ENCODE data around the gene AMH. TPM values are rescaled to one million over a fixed set of nuclear protein-coding genes. Genes with fewer than 3 reads are reported as not detected.

Gene AMH
- total and polyA plus RNA-seq, 11 donors, result 0.10 to 1.1 (median 0.57) TPM; not detected in 4

DNA sequence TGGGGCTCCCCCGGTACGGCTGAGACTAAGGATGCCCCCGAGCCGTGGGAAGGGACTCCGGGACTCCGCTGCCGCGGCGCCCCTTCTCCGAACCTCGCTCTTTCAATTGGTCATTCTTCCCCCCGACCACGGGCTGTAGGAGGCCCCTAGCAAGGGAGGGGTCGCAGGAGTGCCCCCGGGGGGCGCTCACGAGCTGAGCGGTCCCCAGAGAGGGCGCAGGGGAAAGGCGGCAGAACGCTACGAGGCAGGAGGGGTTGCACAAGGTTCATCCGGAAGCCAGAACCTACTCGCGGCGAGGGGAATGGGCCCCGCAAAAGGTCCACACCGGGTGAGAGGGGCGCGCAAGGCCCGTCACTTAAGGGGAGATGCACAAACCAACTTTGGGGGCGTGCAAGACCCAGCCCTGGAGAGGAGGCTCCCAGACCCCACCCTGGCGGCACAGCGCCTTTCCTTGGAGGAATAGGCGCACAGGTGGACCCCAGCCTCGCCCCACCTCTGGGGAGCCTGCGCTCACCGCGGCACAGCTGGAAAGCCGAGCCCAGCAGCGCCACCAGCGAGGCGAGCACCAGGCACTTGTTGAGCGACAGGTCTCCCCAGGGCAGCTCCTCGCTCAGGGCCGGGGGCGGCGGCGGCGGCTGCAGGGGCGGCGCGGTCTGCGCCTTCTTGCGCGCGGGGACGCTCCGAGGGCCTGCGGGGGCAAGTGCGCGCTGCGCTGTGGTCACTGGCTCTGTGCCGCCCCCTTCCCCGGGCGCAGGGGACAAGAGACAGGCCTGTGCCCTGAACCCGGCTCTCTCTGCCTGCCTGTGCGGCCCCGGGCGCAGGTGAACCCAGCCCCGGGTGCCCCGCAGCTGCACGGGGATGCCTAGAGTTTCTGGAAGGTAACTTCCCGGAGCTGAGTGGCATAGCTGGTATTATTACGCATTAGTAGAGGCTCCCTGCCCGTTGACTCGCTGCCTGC, 4.3 kb downstream of the AMH start:
- H3K4me3 ChIP-seq, result peak overlapping the region in 6 of 12 donors; percentile 1 to 45 (median 16)
- DNase-seq, result peak in 1 of 5 donors; percentile 55
- TF ChIP-seq, protein P1, sequence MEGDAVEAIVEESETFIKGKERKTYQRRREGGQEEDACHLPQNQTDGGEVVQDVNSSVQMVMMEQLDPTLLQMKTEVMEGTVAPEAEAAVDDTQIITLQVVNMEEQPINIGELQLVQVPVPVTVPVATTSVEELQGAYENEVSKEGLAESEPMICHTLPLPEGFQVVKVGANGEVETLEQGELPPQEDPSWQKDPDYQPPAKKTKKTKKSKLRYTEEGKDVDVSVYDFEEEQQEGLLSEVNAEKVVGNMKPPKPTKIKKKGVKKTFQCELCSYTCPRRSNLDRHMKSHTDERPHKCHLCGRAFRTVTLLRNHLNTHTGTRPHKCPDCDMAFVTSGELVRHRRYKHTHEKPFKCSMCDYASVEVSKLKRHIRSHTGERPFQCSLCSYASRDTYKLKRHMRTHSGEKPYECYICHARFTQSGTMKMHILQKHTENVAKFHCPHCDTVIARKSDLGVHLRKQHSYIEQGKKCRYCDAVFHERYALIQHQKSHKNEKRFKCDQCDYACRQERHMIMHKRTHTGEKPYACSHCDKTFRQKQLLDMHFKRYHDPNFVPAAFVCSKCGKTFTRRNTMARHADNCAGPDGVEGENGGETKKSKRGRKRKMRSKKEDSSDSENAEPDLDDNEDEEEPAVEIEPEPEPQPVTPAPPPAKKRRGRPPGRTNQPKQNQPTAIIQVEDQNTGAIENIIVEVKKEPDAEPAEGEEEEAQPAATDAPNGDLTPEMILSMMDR (IDR thresholded peaks at IDR 0.05), result peak in 3 of 12 donors; percentile 8 to 17 (median 10)
- TF ChIP-seq POLR2A (IDR thresholded peaks at IDR 0.05), result no peak
- H3K9me3 ChIP-seq, result no peaks in the 10 kb centered on the region
- peaks cover 0 to 5% (median 0%) of the 10 kb centered on the region in 9 donors for H3K36me3 ChIP-seq
- WGBS, 4 donors, result 4 to 6% (median 5%) methylated on average over 47 to 77 of the region's 77 CpGs
- no peak overlapping the region for H3K27ac ChIP-seq
- no peak for ATAC-seq
- intact Hi-C loops (cut with DNase I), result no loop called here
- peaks cover 33 to 57% (median 46%) of the 10 kb centered on the region in 9 donors for H3K27me3 ChIP-seq
- H3K4me1 ChIP-seq, result peaks cover 0 to 44% (median 28%) of the 10 kb centered on the region in 12 donors

DNA sequence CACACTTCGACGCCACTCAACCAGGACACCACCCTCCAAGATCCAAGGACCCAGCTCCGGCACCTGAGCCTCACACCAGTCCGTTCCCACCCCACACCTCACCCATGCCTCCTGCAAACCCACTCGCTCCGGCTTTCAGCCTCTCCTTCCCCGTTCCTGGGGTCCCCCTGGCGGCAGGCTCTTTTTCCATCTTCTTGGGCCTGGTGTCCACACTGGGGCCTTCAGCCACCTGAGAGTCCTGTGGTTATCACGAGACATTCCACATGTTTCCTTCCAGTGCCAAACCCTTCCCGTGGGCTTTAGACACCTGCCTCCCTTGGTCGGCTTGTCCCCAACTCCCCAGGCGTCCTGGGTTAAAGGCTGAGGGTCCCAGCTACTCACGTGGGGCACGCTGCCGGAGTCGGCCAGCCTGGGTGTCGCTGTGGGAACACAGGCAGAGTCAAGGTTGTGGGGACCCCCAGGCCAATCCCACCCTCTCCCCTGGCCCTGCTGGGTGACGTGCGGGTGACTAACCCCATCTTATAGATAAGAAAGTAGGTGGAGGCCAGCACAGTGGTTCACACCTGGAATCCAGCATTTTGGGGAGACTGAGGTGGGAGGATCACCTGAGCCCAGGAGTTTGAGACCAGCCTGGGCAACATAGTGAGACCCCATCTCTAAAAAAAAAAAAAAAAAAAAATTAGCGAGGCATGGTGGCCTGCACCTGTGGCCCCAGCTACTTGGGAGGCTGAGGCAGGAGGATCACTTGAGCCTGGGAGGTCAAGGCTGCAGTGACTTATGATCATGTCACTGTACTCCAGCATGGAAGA, 5.1 kb downstream of the AMH start:
- H3K27ac ChIP-seq, result no peak overlapping the region
- DNase-seq, result peak in 1 of 5 donors; percentile 55
- no peak for ATAC-seq
- H3K27me3 ChIP-seq, result peaks cover 33 to 54% (median 46%) of the 10 kb centered on the region in 9 donors
- H3K36me3 ChIP-seq, result no peaks in the 10 kb centered on the region
- no peaks in the 10 kb centered on the region for H3K9me3 ChIP-seq
- H3K4me1 ChIP-seq, result peaks cover 0 to 44% (median 28%) of the 10 kb centered on the region in 12 donors
- 63 to 70% (median 66%) methylated on average over 20 of the region's 20 CpGs for WGBS, 4 donors
- intact Hi-C loops (cut with DNase I), result no loop called here
- no peak for TF ChIP-seq POLR2A (IDR thresholded peaks at IDR 0.05)
- TF ChIP-seq, protein P1 (IDR thresholded peaks at IDR 0.05), result peak in 3 of 12 donors; percentile 7 to 33 (median 13)
- no peak overlapping the region for H3K4me3 ChIP-seq

DNA sequence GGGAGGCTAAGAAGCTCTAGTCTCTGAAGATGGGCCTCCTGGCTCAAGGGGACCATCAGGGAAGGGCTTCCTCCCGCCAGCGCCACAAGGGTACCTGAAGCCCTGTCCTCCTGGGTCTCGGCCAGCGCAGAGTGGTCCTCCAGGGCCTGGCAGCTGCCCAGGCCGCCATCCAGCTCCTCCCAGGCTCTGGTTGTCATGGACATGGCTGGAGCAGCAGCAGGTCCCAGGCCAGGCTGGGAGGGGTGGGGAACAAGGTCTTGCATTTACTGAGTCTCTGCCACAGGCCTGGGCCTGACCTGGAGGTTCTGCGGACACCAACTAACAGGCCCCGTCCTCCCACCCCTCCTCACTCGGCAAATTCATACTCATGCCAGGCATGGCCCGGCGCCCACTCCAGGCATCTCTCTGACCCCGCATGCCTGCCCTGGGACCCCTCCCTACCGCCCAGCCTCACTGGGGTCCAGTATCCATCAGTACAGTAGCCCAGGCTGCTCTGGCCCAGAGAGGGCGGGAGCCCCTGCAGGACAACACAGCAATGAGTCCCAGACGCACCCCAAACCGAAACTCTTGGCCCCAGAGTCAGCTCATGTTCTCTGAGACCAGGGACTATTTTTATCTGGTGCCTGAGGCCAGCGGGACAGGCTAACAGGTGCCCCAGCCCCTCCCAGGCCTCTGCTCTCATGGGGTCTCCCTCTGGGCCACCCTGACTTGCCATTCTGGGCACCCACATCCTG, 6.2 kb downstream of the AMH start:
- Histone ChIP-seq H3K4me1 (peaks cover 0 to 37% (median 24%) of the 10 kb centered on the region in 12 donors), H3K27me3 (peaks cover 33 to 44% (median 37%) of the 10 kb centered on the region in 9 donors), H3K9me3 (no peaks in the 10 kb centered on the region), H3K36me3 (no peaks in the 10 kb centered on the region), H3K27ac (no peak overlapping the region), H3K4me3 (no peak overlapping the region)
- peak in 1 of 5 donors; percentile 32 for DNase-seq
- WGBS, 4 donors, result 90 to 94% (median 92%) methylated on average over 13 to 16 of the region's 16 CpGs
- no peak for ATAC-seq
- intact Hi-C loops (cut with DNase I), result no loop called here
- TF ChIP-seq POLR2A (IDR thresholded peaks at IDR 0.05), result no peak
- TF ChIP-seq, protein P1 (IDR thresholded peaks at IDR 0.05), result no peak
